Measurements from ENCODE around the gene COX7A2. TPM values are rescaled to one million over a fixed set of nuclear protein-coding genes. Genes with fewer than 3 reads are reported as not detected.

The COX7A2 gene
- total RNA-seq, 1 experiment from 2014 or later: 516 TPM

DNA sequence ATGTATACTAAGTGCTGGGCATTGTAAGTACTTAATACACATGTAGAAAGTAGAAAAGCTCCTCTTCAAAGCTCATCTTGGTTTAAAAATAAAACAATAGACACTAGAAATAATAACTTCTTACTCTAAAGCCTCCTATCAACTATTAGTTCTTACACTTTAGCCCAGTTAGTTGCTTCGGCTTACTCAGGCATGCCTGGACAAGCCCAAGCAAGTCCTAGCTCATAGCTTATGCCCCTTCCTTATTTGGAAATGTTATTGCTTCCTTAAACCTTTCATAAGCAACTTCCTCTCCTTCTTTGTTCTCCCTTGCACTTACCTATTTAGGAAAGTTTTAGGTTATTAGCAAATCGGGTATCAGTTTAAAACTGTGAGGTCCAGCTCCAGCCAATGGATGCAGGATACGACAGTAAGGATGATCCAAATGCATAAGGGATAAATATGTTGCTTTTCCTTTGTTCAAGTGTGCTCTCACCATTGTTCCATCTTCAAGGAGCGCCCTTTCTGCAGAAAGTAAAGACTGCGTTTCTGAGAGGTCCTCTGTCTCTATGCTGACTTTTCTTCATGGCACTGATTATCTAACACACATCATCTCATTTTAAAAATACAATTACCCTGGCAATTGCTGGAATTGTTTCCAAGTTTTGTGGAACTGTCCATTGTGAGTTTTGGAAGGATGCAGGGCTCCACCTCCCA is 28.7 kb upstream of the COX7A2 start:
- no peak overlapping the region for H3K4me2 ChIP-seq (ENCODE audit: insufficient read depth, insufficient read length, low read length)

More for the DNA sequence above, 28.7 kb upstream of the COX7A2 start:
- Histone ChIP-seq H4K8ac (replicated peaks; ENCODE audit: insufficient read length, low read depth, low read length) (no peak overlapping the region), H3T11ph (ENCODE audit: low read length) (peak overlapping the region; percentile 39), H4K5ac (ENCODE audit: insufficient read length, low read depth, low read length) (no peak overlapping the region), H3K23me2 (ENCODE audit: insufficient read length, low read depth, low read length, poor library complexity, severe bottlenecking) (no peaks in the 10 kb centered on the region), H3K9me3 (ENCODE audit: control insufficient read depth, low read depth, low read length) (peaks cover 7% of the 10 kb centered on the region), H2BK120ac (ENCODE audit: low read depth, low read length, poor library complexity, severe bottlenecking) (peak overlapping the region; percentile 71), H3K79me2 (ENCODE audit: insufficient read depth, low read length) (peaks cover 21% of the 10 kb centered on the region; the same call in 1 of the 2 replicates), H3K27ac (ENCODE audit: insufficient read length, low read depth, low read length) (peak overlapping the region; percentile 57), H3K4me1 (ENCODE audit: insufficient read depth, low read length) (peaks cover 18% of the 10 kb centered on the region; the same call in 1 of the 2 replicates), H4K20me1 (ENCODE audit: control insufficient read depth, insufficient read depth, insufficient read length) (no peaks in the 10 kb centered on the region), H2BK20ac (ENCODE audit: low read depth, low read length, poor library complexity, severe bottlenecking) (peak overlapping the region; percentile 83), H2BK15ac (ENCODE audit: low read depth, low read length) (no peak overlapping the region), H4K91ac (ENCODE audit: insufficient read length, low read depth, low read length) (no peak overlapping the region), H3K9ac (ENCODE audit: extremely low read depth, insufficient read length, low read length) (no peak overlapping the region), H2BK12ac (ENCODE audit: insufficient read length, low read depth, low read length) (no peak overlapping the region), H2AK5ac (ENCODE audit: insufficient read length, low read length) (no peak overlapping the region), H3K18ac (ENCODE audit: insufficient read length, low read depth, low read length) (peak overlapping the region; percentile 60), H3K23ac (ENCODE audit: insufficient read length, low read depth, low read length) (no peak overlapping the region), H3K27me3 (ENCODE audit: insufficient read depth, low read length) (no peaks in the 10 kb centered on the region), H3K4ac (ENCODE audit: low read depth, low read length) (peak overlapping the region; percentile 56; the same call in 1 of the 2 replicates), H2AFZ (ENCODE audit: low read length) (no peak overlapping the region), H3K79me1 (ENCODE audit: insufficient read depth, low read depth, low read length, poor library complexity, severe bottlenecking) (peaks cover 5% of the 10 kb centered on the region), H3K14ac (ENCODE audit: insufficient read depth, low read length) (no peak overlapping the region), H2BK5ac (ENCODE audit: insufficient read length, low read length) (no peak overlapping the region), H3K56ac (ENCODE audit: insufficient read length, low read depth, low read length) (no peak overlapping the region)
- Mint-ChIP-seq H3K27ac (peak overlapping the region in 1 of 3 experiments; percentile 87; a peak in 3 of 7 replicates), H3K4me3 (no peak overlapping the region), H3K36me3 (ENCODE audit: insufficient read depth in 1 of 3, low read depth in 3 of 3) (peaks cover 37 to 73% (median 47%) of the 10 kb centered on the region in 3 experiments), H3K9me3 (peaks cover 0 to 13% of the 10 kb centered on the region in 2 experiments; a peak in 3 of 5 replicates), H3K27me3 (ENCODE audit: low read depth) (no peaks in the 10 kb centered on the region), H3K4me1 (peaks cover 55 to 56% of the 10 kb centered on the region in 2 experiments)
- DNase-seq: no peak
- WGBS (ENCODE audit: extremely low coverage, insufficient read length, low lambda C conversion rate): no CpG with 5 or more reads among the region's 5 CpGs
- TF ChIP-seq, protein P1, sequence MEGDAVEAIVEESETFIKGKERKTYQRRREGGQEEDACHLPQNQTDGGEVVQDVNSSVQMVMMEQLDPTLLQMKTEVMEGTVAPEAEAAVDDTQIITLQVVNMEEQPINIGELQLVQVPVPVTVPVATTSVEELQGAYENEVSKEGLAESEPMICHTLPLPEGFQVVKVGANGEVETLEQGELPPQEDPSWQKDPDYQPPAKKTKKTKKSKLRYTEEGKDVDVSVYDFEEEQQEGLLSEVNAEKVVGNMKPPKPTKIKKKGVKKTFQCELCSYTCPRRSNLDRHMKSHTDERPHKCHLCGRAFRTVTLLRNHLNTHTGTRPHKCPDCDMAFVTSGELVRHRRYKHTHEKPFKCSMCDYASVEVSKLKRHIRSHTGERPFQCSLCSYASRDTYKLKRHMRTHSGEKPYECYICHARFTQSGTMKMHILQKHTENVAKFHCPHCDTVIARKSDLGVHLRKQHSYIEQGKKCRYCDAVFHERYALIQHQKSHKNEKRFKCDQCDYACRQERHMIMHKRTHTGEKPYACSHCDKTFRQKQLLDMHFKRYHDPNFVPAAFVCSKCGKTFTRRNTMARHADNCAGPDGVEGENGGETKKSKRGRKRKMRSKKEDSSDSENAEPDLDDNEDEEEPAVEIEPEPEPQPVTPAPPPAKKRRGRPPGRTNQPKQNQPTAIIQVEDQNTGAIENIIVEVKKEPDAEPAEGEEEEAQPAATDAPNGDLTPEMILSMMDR (conservative IDR thresholded peaks at IDR 0.05): no peak
